GM19455 (cell line): Measurements from ENCODE around the gene TCP1.
"Not testable (repeated sequence)": the region's sequence is repeated elsewhere in the genome, so short reads cannot be mapped to it uniquely, and the experiment has no call there.

Experiments
- ATAC-seq: cut with Tn5 transposase; IDR thresholded peaks from one replicate; pipeline ENCODE4 v1.9.1; 2021; ENCODE audit not compliant: unreplicated experiment

TCP1 gene

DNA sequence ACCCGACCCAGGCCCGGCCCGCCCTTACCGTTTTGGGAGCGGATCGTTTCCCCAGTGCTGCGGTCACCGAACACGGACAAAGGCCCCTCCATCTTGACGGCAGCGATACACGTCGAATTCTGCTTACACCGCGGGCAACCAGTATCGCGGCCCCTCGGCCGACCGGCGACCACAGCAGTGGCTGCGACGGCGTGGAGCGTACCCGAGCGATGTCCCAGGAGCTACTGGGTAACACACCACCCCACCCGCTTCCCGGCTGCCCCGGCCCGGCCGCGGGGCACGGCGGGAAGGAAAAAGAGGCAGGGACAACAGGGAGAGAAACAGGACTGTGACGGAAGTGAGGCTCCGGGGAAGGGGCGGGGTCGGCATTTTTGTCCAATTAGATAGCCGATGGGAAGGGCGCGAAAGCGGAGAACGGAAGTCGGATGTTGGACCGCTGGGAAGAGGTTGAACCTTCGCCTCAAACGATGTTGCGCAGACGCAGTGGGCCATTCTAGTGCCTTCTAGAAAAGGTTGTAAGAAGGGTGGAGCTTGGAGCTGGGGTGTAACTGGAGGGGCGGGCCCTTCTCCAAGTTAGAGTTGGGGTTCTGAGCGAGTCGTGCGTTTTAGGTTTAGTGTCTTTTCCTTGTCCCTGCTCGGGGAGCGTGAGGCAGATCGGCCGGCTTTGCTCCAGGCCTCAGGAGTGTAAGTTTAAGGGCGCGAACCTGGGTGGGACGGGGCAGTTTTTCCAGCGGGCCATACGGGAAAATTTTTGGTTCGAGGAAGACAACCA lies at the start of gene TCP1:
TCP1 (minus strand) TSS at position 226 of the 772 bp plus-strand sequence; CDS start at position 92, 134 bp downstream.
- ATAC-seq, result peak; percentile 67

DNA sequence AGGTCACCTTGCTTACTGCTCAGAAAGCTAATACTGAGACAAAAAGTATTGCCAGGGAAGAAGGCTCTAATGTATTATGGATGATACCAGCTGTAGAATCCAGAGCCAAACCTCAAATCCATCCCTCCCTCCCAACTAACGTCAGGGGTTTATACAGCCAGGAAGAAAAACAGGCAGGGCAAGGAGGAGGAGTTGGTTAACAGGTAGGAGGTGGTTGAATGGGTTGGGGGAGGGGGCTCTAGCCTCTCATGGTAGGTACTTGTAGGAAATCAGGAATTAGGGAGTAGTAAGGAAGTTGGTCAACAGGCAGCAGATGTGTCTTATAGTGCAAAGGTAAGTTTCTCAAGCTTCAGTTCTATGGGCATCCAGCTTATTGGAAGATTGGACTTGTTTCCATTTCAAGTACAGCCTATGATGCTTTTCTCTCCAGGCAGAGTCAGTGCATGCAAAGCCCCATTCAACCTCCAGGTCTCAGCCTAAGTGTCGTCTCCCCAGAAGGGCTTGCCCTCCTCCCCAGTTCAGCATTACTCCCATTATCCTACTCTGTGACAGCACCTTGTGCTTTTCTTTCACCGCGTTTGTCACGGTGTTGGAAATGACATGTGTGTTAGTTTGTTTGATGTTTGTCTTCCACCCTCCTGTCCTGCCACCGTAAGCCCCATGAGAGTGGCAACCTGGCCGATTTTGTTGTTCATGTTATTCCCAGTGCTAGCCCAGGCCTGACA lies 48.8 kb upstream of the TCP1 start:
- ATAC-seq, result no peak

GRCh38 chr6:159837511-159837910 lies 48.1 kb upstream of the TCP1 start:
- no peak for ATAC-seq

DNA sequence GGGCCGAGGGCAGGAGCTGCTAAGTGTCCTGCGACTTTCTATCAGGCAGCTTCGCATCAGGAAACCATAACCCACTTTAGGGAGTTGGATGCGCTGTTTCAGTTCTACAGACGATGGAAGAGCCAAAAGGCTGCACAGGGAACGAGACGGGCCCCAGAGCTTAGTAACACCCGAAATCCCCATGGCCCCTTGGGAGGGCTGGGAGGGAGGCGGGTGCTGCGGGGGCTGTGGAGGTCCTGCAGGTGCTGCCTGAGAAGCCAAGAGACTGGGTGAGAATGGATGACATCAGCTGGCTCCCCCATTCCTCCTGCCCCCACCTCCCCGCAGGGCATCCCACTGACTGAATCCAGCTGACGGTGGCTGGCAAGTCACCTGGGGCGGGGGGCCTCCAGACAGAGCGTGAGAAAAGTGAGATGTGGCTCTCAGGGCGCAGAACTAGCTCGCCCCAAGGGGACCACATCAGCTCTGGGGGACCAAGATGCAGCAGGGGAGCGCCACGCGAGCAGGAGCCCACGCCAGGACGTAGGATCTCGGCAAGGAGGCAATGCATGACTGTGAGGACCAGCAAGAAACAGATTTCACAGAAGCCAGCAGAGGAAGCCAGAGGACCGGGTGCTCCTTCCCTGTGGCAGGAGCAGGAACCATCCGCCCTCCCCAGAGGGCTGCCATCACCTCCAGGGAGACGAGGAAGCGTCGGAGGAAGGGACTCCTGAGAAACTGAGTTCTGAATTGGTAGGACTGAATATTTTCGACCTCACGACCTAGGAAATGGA lies 47.5 kb upstream of the TCP1 start:
- ATAC-seq, result no peak

- ATAC-seq, result no peak
Measured at GRCh38 chr6:159833997-159834603, 44.7 kb upstream of the TCP1 start.

GRCh38 chr6:159833556-159833955 lies 44.2 kb upstream of the TCP1 start:
- ATAC-seq, result no peak

GRCh38 chr6:159832946-159833345 lies 43.5 kb upstream of the TCP1 start:
- ATAC-seq, result no peak

DNA sequence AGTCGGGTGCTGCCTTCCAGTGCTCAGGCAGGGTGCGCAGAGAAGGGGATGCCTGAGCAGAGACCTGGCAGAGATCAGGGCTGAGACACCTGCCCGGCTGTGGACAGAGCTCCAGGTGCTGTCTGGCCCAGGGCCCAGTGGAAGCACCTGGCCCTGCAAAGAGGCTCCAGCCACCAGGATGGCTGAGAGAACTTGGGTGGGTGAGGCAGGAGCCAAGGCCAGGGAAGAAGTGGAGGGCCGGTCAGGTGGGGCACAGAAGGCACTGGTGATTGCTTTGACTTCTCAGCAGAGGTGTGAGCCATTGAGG lies 41.9 kb upstream of the TCP1 start:
- no peak for ATAC-seq

DNA sequence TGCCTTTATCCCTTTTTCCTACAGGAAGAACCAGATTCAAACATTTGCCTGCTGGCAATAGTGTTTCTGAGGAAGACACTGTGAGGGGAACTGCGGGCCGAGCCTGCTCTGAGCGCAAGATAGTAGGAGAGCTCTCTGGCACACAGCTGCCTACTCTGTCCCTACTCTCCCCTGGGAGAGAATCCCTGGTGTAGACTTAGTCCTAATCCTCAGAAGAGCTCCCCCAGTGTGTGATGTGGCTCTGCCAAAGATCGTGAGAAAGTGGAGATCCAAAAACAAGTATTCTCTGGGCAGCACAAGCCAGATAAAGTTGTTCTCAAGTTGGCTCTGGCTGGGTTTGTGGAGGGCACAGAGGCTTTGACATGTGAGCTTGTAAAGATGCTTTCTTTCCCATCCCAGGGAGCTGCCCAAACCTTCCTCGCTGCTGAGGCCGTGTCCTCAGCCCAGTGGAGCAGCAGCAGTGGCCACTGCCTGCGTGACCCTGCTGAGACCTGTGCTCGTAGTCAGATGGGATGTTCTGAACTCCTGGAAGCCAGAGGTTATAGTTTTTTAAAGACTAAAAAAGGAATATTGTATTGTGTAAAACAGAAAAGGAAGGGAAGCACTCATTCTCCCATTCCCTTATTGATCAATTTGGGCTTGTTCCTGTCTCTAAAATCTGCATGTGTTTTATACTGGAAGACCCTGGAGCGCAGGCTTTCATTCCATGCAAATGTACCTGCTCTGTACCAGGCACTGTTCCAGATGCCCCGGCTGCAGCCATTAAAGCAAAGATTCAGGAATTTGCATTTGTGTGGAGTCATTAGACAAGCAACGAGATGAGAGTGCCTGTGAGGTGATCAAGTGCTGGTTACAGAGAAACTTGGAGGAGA lies 41.3 kb upstream of the TCP1 start:
- no peak for ATAC-seq

GRCh38 chr6:159829526-159829925 lies 40.1 kb upstream of the TCP1 start:
- ATAC-seq, result no peak

DNA sequence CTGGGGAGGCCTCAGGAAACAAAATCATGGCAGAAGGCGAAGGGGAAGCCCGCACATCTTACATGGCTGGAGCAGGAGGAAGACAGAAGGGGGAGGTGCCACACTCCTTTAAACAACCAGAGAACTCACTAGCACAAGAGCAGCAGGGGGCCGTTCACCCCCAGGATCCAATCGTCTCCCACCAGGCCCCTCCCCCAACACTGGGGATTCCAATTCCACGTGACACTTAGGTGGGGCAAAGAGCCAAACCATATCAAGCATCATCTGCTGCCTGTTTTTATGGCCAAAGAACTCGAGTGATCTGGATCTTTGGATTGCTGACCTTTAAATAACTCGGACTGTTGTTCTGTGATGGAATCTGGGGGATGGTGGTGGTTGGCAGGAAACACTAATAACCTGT lies 38.7 kb upstream of the TCP1 start:
- no peak for ATAC-seq

GRCh38 chr6:159826968-159827647 lies 37.7 kb upstream of the TCP1 start:
- ATAC-seq, result no peak

DNA sequence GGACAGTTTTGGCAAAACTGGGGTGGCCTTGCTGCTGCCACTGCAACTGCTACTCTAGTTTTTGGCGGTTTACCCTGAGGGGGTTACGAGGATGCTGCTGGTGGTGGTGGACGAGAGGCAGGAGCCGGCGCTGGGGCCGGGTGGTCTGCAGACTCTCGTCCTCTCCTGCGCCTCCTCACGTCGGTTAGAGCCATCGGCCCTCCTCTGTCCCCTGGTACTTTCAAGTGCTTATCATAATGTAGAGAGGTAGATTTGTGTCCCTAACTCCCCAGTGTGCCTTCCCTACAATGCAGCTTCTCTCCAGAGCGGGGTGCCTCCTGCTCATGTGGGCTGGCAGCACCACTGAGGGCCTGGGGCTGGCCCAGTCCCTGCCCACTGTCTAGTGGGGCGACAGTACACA lies 36.6 kb upstream of the TCP1 start:
- no peak for ATAC-seq

- not testable (repeated sequence) for ATAC-seq
Measured at GRCh38 chr6:159824690-159825089, 35.3 kb upstream of the TCP1 start.

DNA sequence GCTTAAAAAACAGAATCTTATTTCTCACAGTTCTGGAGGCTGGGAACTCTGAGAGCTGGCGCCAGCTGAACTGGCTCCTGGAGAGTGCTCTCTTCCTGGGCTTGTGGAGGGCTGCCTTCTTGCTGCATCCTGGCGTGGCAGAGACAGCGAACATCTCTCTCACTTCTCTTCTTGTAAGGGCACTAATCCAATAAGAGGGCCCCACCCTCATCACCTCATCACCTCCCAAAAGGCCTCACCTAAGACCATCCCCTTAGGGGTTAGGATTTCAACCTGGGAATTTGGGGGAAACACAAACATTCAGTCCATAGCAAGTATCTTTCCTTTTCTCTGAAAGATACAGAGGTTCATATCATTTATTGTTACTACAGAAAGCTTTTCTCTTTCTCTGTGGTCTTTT lies 34.6 kb upstream of the TCP1 start:
- ATAC-seq, result no peak

DNA sequence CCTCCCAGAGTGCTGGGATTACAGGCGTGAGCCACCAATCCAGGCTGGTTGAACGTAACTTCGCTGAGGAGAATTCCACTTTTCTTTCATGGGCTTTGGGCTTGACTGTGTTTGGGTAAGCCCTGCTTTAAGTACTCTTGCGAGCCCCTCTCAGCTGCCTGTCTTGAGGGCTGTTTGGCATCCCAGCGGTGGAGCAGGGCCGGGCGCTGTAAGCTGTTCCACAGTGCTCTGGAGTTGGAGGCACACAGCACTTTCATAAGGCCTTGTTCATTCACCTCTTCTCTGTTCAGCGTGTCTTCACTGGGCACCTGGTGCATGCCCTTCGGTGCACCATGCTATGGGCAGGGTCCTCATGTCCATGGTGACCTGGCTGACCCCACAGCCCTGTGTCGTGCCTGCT lies 32.3 kb upstream of the TCP1 start:
- no peak for ATAC-seq

GRCh38 chr6:159821122-159821521 lies 31.7 kb upstream of the TCP1 start:
- no peak for ATAC-seq

DNA sequence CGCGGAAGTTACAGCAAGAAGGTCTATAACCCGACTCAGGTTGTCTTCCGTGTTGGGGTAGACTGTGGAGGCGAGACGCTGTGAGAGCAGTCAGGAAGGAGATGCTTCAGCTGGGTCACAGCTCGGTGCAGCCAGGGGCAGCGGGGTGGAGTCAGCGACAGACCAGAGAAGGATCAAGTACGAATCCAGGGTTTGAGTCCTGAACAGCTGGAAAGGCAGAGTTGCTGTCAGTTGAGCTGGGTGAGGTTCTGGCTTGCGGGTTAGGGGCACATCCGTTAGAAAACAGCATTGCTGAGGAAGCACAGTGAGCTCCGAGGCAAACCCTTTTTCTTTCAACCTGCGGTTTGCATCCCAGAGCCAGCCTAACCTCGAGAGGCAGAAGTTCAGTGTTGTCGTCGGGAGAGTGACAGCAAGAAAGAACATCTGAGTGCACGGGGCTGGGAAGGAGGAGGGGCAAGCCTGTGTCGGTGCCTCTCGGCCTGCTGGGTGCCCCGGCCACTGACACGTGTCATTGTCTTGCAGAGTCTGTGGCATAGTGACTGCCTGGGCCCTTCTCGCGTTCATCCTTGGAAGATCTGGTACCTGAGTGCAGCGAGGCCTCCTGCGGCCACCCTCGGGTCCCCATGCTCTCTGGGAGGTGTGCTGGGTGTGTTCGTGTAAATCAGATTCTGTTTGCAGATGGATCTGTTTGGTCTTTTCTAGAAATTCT lies 30.7 kb upstream of the TCP1 start:
- no peak for ATAC-seq

DNA sequence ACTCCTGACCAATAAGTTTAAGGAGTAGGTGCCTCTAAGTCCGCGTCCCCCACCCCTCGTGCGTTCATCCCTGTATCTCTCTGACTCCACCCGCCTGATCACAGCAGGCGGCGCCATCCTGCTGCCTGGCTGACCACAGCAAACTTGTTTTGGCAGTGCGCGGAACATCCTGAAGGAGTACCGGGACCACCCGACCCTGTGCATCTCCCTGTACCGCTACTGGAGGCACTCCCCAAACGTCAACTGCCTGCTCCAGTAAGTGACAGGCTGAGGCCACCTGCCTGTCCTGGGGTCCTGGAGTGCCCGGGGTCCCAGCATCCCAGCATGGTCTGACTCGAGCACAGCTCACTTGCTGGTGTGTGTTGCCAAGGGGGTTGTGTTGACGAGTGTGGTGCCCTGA lies 29.7 kb upstream of the TCP1 start:
- no peak for ATAC-seq
